Measurements from ENCODE around the gene GALNT14. TPM values are rescaled to one million over a fixed set of nuclear protein-coding genes. Genes with fewer than 3 reads are reported as not detected.
A peak's percentile ranks its signal among the peaks of the same experiment; 100 is the strongest.

Gene GALNT14
- total and polyA plus RNA-seq, 4 donors = 0.85 to 2.8 (median 2.4) TPM

DNA sequence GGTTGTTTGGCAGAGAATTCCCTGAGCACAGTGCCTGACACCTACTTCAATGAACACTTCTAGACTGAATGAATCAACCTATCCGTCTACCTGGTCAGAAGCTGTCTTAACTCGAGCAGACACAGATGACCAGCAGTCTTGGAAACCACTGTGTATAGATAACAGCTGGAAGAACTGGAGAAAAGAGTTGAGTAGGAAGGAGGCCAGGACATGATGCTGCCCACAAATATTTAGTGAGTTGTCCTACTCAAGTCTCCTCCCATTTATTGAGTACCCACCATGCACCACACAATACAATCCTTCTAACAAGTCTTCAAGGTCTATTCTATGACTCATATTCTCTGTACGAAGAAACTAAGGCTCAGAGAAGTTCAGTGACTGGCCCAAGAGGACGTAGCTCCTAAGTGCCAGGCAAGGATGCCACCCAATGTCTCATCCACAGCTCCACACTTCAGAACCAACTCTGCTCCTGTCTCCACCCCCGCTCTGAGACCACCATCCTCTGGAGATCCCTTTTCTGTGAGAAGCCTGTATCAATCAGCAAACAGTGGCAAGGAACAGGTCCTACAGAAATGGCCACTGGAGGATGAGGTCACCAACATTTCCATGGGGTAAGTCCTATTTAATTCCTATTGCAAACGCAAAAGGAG is 62.2 kb downstream of the GALNT14 start:
- TF ChIP-seq, protein P1, sequence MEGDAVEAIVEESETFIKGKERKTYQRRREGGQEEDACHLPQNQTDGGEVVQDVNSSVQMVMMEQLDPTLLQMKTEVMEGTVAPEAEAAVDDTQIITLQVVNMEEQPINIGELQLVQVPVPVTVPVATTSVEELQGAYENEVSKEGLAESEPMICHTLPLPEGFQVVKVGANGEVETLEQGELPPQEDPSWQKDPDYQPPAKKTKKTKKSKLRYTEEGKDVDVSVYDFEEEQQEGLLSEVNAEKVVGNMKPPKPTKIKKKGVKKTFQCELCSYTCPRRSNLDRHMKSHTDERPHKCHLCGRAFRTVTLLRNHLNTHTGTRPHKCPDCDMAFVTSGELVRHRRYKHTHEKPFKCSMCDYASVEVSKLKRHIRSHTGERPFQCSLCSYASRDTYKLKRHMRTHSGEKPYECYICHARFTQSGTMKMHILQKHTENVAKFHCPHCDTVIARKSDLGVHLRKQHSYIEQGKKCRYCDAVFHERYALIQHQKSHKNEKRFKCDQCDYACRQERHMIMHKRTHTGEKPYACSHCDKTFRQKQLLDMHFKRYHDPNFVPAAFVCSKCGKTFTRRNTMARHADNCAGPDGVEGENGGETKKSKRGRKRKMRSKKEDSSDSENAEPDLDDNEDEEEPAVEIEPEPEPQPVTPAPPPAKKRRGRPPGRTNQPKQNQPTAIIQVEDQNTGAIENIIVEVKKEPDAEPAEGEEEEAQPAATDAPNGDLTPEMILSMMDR (IDR thresholded peaks at IDR 0.05; ENCODE audit: control extremely low read depth, extremely low read depth) = no peak
- H3K4me1 ChIP-seq (ENCODE audit: control insufficient read depth in 5 of 5, insufficient read depth in 5 of 5, low read length in 5 of 5) = peaks cover 0 to 18% (median 0%) of the 10 kb centered on the region in 5 donors
- H3K36me3 ChIP-seq (ENCODE audit: control insufficient read depth in 4 of 4, insufficient read depth in 4 of 4, low read length in 4 of 4) = no peaks in the 10 kb centered on the region
- ATAC-seq (ENCODE audit: insufficient read depth, low FRiP score) (no peak), DNase-seq (no peak)
- 86 to 91% methylated on average over 6 of the region's 6 CpGs for WGBS, 2 donors
- no peaks in the 10 kb centered on the region for H3K9me3 ChIP-seq (ENCODE audit: control insufficient read depth in 4 of 4, insufficient read depth in 3 of 4, low read length in 3 of 4)
- H3K4me3 ChIP-seq = no peak overlapping the region
- H3K9ac ChIP-seq (ENCODE audit: insufficient read depth in 1 of 2, low read length in 2 of 2) = no peak overlapping the region
- no peaks in the 10 kb centered on the region for H3K27me3 ChIP-seq (ENCODE audit: control insufficient read depth in 3 of 3, insufficient read depth in 3 of 3, low read length in 2 of 3)
- H3K27ac ChIP-seq (ENCODE audit: low read depth in 1 of 2, low read length in 1 of 2) = no peak overlapping the region

DNA sequence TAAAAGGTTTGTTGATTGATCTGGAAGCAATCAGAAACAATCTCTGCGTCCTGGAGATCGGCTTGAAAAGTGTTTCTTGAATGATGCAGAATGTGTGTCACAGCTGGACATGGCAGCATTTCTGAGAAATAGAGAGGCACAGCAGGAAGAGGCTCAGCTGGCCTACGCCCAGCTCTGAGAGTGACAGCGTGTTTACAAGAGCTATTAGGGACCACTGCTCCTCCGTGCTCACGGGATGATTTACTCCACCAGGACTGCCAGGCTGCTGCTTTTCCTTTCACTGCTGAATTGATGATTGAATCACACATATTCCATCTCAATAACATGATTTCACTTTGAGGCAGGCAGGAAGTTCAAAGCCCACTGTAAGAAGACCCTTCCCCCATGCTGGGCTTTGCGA is 62.8 kb downstream of the GALNT14 start:
- ATAC-seq (ENCODE audit: insufficient read depth, low FRiP score) (no peak), DNase-seq (peak; percentile 60 to 73 (median 61))
- Histone ChIP-seq H3K4me1 (ENCODE audit: control insufficient read depth in 5 of 5, insufficient read depth in 5 of 5, low read length in 5 of 5) (peaks cover 0 to 18% (median 0%) of the 10 kb centered on the region in 5 donors), H3K36me3 (ENCODE audit: control insufficient read depth in 4 of 4, insufficient read depth in 4 of 4, low read length in 4 of 4) (no peaks in the 10 kb centered on the region), H3K27ac (ENCODE audit: low read depth in 1 of 2, low read length in 1 of 2) (no peak overlapping the region), H3K9me3 (ENCODE audit: control insufficient read depth in 4 of 4, insufficient read depth in 3 of 4, low read length in 3 of 4) (no peaks in the 10 kb centered on the region), H3K9ac (ENCODE audit: insufficient read depth in 1 of 2, low read length in 2 of 2) (no peak overlapping the region), H3K27me3 (ENCODE audit: control insufficient read depth in 3 of 3, insufficient read depth in 3 of 3, low read length in 2 of 3) (no peaks in the 10 kb centered on the region), H3K4me3 (no peak overlapping the region)
- WGBS, 2 donors = 54 to 79% methylated on average over 7 of the region's 7 CpGs
- TF ChIP-seq, protein P1 (IDR thresholded peaks at IDR 0.05; ENCODE audit: control extremely low read depth, extremely low read depth) = no peak

DNA sequence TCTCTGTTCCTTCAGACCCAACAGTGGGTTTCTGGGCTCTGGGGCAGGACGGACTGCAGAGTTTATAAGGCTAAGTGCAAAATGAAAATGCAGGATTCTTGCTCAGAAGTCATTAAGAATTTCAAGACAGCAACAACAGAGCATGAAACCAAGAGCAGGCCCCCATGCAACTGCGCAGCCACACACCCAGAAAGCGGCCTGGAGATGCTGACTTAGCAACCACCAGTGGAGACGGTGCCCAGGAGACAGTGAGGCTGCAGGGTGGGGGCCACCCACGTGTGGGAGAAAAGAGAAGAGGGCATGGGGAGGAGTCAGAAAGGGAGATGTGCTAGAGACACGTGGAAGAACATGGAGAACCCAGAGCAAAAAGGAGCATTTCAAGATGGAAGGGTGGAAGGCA is 66.5 kb downstream of the GALNT14 start:
- TF ChIP-seq, protein P1 (IDR thresholded peaks at IDR 0.05; ENCODE audit: control extremely low read depth, extremely low read depth) = no peak
- H3K9ac ChIP-seq (ENCODE audit: insufficient read depth in 1 of 2, low read length in 2 of 2) = no peak overlapping the region
- no peaks in the 10 kb centered on the region for H3K9me3 ChIP-seq (ENCODE audit: control insufficient read depth in 4 of 4, insufficient read depth in 3 of 4, low read length in 3 of 4)
- 76 to 88% methylated on average over 6 of the region's 6 CpGs for WGBS, 2 donors
- H3K27ac ChIP-seq (ENCODE audit: low read depth in 1 of 2, low read length in 1 of 2) = no peak overlapping the region
- H3K4me1 ChIP-seq (ENCODE audit: control insufficient read depth in 5 of 5, insufficient read depth in 5 of 5, low read length in 5 of 5) = peaks cover 0 to 11% (median 0%) of the 10 kb centered on the region in 5 donors
- H3K27me3 ChIP-seq (ENCODE audit: control insufficient read depth in 3 of 3, insufficient read depth in 3 of 3, low read length in 2 of 3) = no peaks in the 10 kb centered on the region
- H3K36me3 ChIP-seq (ENCODE audit: control insufficient read depth in 4 of 4, insufficient read depth in 4 of 4, low read length in 4 of 4) = no peaks in the 10 kb centered on the region
- DNase-seq (no peak), ATAC-seq (ENCODE audit: insufficient read depth, low FRiP score) (no peak)
- no peak overlapping the region for H3K4me3 ChIP-seq
